OCI-LY3 (cell line): ENCODE results near the gene KLHDC8B.

Experiments used
- EZH2phosphoT487 ChIP-seq: fragments of 200-600 bp; shearing (Covaris generic); IDR thresholded peaks from 2 replicates; pipeline ENCODE4 v1.6.1; 2018; ENCODE audit warnings: antibody characterized with exemption, mixed run types, low read depth
- TF ChIP-seq, protein P1 (sequence below): fragments of 200-600, 300-600 bp; sonication (generic); IDR thresholded peaks from 2 replicates; pipeline ENCODE4 v1.5.1; 2014; ENCODE audit warnings: antibody characterized with exemption, low read length, low read depth

DNA sequence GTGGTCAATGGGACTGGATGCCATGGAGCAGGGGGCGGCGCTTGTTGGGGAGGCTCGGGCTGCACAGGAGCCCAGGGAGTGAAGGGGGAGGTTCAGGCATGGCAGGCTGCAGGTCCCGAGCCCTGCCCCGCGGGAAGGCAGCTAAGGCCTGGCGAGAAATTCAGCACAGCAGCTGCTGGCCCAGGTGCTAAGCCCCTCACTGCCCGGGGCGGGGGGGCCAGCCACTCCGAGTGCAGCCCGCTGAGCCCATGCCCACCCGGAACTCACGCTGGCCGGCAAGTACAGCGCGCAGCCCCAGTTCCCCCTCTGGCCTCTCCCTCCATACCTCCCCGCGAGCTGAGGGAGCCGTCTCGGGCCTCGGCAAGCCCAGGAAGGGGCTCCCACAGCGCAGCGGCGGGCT lies 11.3 kb downstream of the KLHDC8B start:
- TF ChIP-seq, protein P1, sequence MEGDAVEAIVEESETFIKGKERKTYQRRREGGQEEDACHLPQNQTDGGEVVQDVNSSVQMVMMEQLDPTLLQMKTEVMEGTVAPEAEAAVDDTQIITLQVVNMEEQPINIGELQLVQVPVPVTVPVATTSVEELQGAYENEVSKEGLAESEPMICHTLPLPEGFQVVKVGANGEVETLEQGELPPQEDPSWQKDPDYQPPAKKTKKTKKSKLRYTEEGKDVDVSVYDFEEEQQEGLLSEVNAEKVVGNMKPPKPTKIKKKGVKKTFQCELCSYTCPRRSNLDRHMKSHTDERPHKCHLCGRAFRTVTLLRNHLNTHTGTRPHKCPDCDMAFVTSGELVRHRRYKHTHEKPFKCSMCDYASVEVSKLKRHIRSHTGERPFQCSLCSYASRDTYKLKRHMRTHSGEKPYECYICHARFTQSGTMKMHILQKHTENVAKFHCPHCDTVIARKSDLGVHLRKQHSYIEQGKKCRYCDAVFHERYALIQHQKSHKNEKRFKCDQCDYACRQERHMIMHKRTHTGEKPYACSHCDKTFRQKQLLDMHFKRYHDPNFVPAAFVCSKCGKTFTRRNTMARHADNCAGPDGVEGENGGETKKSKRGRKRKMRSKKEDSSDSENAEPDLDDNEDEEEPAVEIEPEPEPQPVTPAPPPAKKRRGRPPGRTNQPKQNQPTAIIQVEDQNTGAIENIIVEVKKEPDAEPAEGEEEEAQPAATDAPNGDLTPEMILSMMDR = no peak
- no peak for TF ChIP-seq EZH2phosphoT487
